ENCODE measurements around the gene ATG7.

DNA sequence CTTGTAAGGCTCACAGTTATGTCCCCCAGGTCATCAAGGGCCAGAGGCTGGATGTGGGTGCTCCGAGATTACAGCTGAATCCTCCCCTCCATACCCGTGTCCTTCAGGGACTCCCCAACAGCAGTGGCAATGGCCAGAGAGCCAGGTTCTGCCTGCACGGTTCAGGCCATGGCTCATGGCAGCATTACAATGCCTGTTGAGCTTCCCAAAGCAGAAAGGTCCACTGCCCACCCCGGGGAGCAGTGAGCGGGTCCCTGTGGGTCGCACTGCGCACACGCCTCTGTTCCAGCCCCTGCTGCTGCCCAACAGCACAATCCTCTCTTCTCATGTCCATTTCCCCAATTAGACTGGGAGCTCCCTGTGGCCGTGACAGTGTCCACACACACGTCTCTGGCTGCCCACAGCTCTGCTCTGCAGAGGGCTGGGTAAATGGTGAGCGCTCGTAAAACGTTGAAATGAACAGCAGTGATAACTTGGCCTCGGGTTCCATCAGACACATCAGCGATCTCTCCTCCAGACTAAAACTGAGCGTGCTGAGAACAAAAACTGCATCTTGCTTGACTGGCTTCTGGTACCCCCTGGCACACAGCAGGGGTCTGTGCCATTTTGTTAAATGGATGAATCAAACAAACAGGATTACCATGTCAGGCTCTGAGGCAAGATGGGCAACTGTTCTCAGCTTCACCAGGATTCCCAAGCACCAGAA, 291.1 kb downstream of the ATG7 start:
- no peak for TF ChIP-seq TOX (CRISPR knock-in tag; IDR thresholded peaks at IDR 0.05; ENCODE audit: borderline replicate concordance)
- TF ChIP-seq ZC3H10 (CRISPR knock-in tag; IDR thresholded peaks at IDR 0.05): no peak
- TF ChIP-seq BACH2 (CRISPR knock-in tag; IDR thresholded peaks at IDR 0.05; ENCODE audit: borderline replicate concordance): no peak
